ENCODE results near the gene ATP6V0A1. TPM values are rescaled to one million over a fixed set of nuclear protein-coding genes. Genes with fewer than 3 reads are reported as not detected.

ATP6V0A1 gene
- total RNA-seq (2012; rRNA removed): 18.8 and 23.6 TPM in 2 replicates
- polyA plus RNA-seq (2012; rRNA removed): 34.0 and 36.2 TPM in 2 replicates
- polyA plus RNA-seq (2012; cell fraction: cytosol; rRNA removed): 24.2 and 40.8 TPM in 2 replicates
- 174 and 188 TPM in 2 replicates for polyA plus RNA-seq (2012; cell fraction: nucleus; rRNA removed; ENCODE audit: low replicate concordance)
- Bru-seq, nascent RNA: percentile 76 among the genes with signal in this experiment
- BruChase-seq, experiment 1, labeled RNA remaining after a 6-hour chase: percentile 81 among the genes with signal in this experiment
- BruChase-seq, experiment 2, labeled RNA remaining after a 2-hour chase: percentile 76 among the genes with signal in this experiment
- long read RNA-seq, full-length matches to known transcripts: 9 of 9 reads
- long read RNA-seq, partial matches to known transcripts: 0 of 9 reads
- long read RNA-seq, other reads (novel, unspliced or antisense): 0 of 9 reads

GRCh38 chr17:42458497-42459255 lies at the start of gene ATP6V0A1:
Gene ATP6V0A1, plus strand, starts transcription at chr17:42458878. Its CDS starts 2,017 bp downstream, at chr17:42460895.
- BruUV-seq (replicated peaks): TSS peak; percentile 71
- in situ Hi-C loops (cut with MboI; ENCODE audit: low sequenced_read_pairs) (no loop called here), intact Hi-C loops (cut with micrococcal nuclease) (loop anchor here (2.0 kb wide), 1 partner anchor 30 kb away; no protein-coding TSS in a partner anchor), dilution Hi-C loops (cut with HindIII; ENCODE audit: low sequenced_read_pairs, unreplicated experiment) (no loop called here)
- H2BK120ac ChIP-seq (ENCODE audit: low read depth, low read length): peak within 1 kb of the TSS; percentile 86
- H4K5ac ChIP-seq (ENCODE audit: low read depth, low read length): peak within 1 kb of the TSS; percentile 99
- peak within 1 kb of the TSS; percentile 87 for H3K4ac ChIP-seq (ENCODE audit: low read depth, low read length)
- peak within 1 kb of the TSS; percentile 42 to 88 for H4K8ac ChIP-seq (ENCODE audit: low read depth in 2 of 2, low read length in 2 of 2)
- no peaks in the 10 kb centered on the region for H3K9me3 ChIP-seq (ENCODE audit: control insufficient read depth, insufficient read depth, low read length)
- peaks cover 10% of the 10 kb centered on the region for H3K4me1 ChIP-seq (ENCODE audit: control insufficient read depth, insufficient read depth, low read length)
- 0% methylated on average over 11 of the region's 45 CpGs; no CpG with 5 or more reads in 1 of the 2 experiments for WGBS, 2 experiments (ENCODE audit: extremely low coverage in 2 of 2, insufficient read length in 1 of 2)
- H4K91ac ChIP-seq (ENCODE audit: insufficient read depth, low read depth, low read length): peak within 1 kb of the TSS; percentile 68; the same call in 1 of the 2 replicates
- peak within 1 kb of the TSS; percentile 83 for H2AK9ac ChIP-seq (replicated peaks; ENCODE audit: low read depth, low read length, poor library complexity)
- H2BK20ac ChIP-seq (ENCODE audit: low read depth, low read length): peak within 1 kb of the TSS; percentile 57; the same call in 1 of the 2 replicates
- H3K56ac ChIP-seq (ENCODE audit: extremely low read depth, insufficient read depth, low read length): peak within 1 kb of the TSS; percentile 54; the same call in 1 of the 2 replicates
- H4K20me1 ChIP-seq (ENCODE audit: insufficient read depth, low read length): peaks cover 17% of the 10 kb centered on the region
- H2BK5ac ChIP-seq (ENCODE audit: low read depth, low read length, poor library complexity, severe bottlenecking): peak within 1 kb of the TSS; percentile 81
- H3K4me3 ChIP-seq (ENCODE audit: insufficient read depth, low read depth, low read length): peak within 1 kb of the TSS; percentile 80
- H3K27me3 ChIP-seq (ENCODE audit: control insufficient read depth, insufficient read depth, low read length): no peaks in the 10 kb centered on the region
- H3K27ac ChIP-seq (ENCODE audit: insufficient read depth, low read length): peak within 1 kb of the TSS; percentile 84
- H3K36me3 ChIP-seq (ENCODE audit: control insufficient read depth, insufficient read depth, low read length): peaks cover 3% of the 10 kb centered on the region; the same call in 1 of the 2 replicates
- H2BK15ac ChIP-seq (ENCODE audit: low read depth, low read length): peak within 1 kb of the TSS; percentile 6; the same call in 1 of the 3 replicates
- peak within 1 kb of the TSS; percentile 93 for H2AFZ ChIP-seq (replicated peaks; ENCODE audit: low read length, poor library complexity)
- peak within 1 kb of the TSS; percentile 99 for H3K18ac ChIP-seq (ENCODE audit: low read depth, low read length)
- peak within 1 kb of the TSS; percentile 99 for H3K4me2 ChIP-seq (ENCODE audit: low read depth, low read length)
- ChIA-PET CTCF (no interaction called here), POLR2A (ENCODE audit: unreplicated experiment) (no interaction called here)
- DNase-seq: peak; percentile 81
- H3K14ac ChIP-seq (replicated peaks; ENCODE audit: low read depth, low read length): peak within 1 kb of the TSS; percentile 69
- H3K79me1 ChIP-seq (ENCODE audit: low read depth in 1 of 2, low read length in 2 of 2): peaks cover 7 to 47% of the 10 kb centered on the region in 2 experiments; a peak in 2 of 4 replicates
- ATAC-seq (ENCODE audit: low read depth): peak; percentile 96
- H3K23ac ChIP-seq (ENCODE audit: low read depth, low read length): peak within 1 kb of the TSS; percentile 62
- peak within 1 kb of the TSS; percentile 80 for H3K9ac ChIP-seq (ENCODE audit: low read depth, low read length)
- H2AK5ac ChIP-seq (ENCODE audit: low read depth, low read length): no peak within 1 kb of the TSS
- H3K9me1 ChIP-seq (ENCODE audit: insufficient read depth, low read length): peaks cover 7% of the 10 kb centered on the region; the same call in 1 of the 2 replicates
- TF ChIP-seq, protein P1, sequence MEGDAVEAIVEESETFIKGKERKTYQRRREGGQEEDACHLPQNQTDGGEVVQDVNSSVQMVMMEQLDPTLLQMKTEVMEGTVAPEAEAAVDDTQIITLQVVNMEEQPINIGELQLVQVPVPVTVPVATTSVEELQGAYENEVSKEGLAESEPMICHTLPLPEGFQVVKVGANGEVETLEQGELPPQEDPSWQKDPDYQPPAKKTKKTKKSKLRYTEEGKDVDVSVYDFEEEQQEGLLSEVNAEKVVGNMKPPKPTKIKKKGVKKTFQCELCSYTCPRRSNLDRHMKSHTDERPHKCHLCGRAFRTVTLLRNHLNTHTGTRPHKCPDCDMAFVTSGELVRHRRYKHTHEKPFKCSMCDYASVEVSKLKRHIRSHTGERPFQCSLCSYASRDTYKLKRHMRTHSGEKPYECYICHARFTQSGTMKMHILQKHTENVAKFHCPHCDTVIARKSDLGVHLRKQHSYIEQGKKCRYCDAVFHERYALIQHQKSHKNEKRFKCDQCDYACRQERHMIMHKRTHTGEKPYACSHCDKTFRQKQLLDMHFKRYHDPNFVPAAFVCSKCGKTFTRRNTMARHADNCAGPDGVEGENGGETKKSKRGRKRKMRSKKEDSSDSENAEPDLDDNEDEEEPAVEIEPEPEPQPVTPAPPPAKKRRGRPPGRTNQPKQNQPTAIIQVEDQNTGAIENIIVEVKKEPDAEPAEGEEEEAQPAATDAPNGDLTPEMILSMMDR (conservative IDR thresholded peaks at IDR 0.05; ENCODE audit: low read depth, low read length): no peak
- TF ChIP-seq POLR2A (IDR thresholded peaks at IDR 0.05; ENCODE audit: low read depth, low read length) (peak; percentile 78), RCOR1 (IDR thresholded peaks at IDR 0.05; ENCODE audit: insufficient replicate concordance, low read length) (no peak), CHD1 (IDR thresholded peaks at IDR 0.05; ENCODE audit: low read depth, low read length) (no peak), BHLHE40 (IDR thresholded peaks at IDR 0.05; ENCODE audit: low read depth, low read length) (0 out of 2 replicates have a peak, but pooled peaks have one; percentile 21), RAD21 (IDR thresholded peaks at IDR 0.05; ENCODE audit: low read length) (no peak), MAFK (IDR thresholded peaks at IDR 0.05; ENCODE audit: low read depth, low read length) (no peak), ELK1 (IDR thresholded peaks at IDR 0.05; ENCODE audit: borderline replicate concordance, low read depth, low read length) (no peak), CEBPB (IDR thresholded peaks at IDR 0.05; ENCODE audit: low read depth, low read length) (peak; percentile 58)
- TF ChIP-seq, protein P2, sequence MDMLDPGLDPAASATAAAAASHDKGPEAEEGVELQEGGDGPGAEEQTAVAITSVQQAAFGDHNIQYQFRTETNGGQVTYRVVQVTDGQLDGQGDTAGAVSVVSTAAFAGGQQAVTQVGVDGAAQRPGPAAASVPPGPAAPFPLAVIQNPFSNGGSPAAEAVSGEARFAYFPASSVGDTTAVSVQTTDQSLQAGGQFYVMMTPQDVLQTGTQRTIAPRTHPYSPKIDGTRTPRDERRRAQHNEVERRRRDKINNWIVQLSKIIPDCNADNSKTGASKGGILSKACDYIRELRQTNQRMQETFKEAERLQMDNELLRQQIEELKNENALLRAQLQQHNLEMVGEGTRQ (IDR thresholded peaks at IDR 0.05; ENCODE audit: low read depth, low read length): peak; percentile 42; the same call in 1 of the 2 replicates

Data from IMR-90 (cell line).